NCI-H69 (cell line): Measurements from ENCODE around the gene ZNF583.
A peak's percentile ranks its signal among the peaks of the same experiment; 100 is the strongest.

Experiments
- DNase-seq: peaks from one replicate; lab custom pipeline; 2025; lab: John Stamatoyannopoulos, UW

Gene ZNF583

GRCh38 chr19:56403764-56404704 lies at the start of gene ZNF583:
TSS of gene ZNF583 (plus strand) at chr19:56404332. CDS start at chr19:56407115, 2,783 bp downstream.
- peak; percentile 95 for DNase-seq

- no peak for DNase-seq
Measured at GRCh38 chr19:56355517-56355916, 48.6 kb upstream of the ZNF583 start.

GRCh38 chr19:56356944-56357343 lies 47.2 kb upstream of the ZNF583 start:
- no peak for DNase-seq

DNA sequence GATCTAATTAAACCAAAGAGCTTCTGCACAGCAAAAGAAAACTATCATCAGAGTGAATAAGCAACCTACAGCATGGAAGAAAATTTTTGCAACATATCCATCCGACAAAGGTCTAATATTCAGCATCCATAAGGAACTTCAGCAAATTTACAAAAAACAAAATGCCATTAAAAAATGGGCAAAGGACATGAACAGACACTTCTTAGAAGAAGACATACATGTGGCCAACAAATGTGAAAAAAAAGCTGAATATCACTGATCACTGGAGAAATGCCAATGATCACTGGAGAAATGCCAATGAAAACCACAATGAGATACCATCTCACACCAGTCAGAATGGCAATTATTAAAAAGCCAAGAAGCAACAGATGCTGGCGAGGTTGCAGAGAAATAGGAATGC lies 43.3 kb upstream of the ZNF583 start:
- DNase-seq: no peak

DNA sequence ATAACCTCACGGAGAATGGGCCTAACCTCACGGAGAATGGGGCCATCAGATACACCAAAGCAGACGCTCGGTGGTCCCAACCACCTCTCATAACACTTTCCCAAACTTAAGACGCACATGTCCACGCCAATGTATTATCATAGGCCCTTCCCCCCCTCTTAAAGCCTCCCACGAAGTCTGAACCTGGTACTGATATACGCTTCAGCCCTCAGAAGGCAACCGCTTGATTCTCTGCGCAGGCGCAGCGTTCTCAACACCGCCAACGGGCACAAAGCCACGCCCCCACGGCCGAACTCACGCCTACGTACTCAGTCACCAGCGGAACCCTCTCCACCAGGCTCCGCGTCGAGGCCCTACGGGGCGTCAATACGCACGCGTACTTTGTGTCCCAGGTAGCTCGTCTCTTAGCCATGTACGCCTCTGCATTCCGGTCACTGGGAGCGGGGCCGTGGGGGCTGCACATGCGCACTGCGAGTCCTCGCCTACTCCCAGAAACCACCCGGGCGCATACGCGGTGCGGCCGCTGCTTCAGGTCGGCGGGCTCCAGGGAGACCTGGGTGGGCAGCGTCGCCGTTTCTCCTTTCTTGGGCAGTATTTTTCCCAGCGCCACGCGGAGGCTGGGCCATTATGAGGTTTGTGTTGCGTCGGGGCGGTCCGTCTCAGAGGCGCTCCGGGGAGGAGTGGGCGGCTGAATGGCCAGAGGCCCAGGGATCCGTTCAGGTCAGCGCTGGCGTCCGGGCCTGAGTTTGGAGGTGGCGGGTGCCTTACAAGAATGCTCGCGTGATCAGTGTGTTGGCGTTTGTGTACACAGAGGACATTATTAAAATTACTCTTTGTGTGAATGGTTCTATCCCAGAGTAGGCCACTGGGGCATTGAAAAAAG lies 36.1 kb upstream of the ZNF583 start:
- peak; percentile 98 for DNase-seq

DNA sequence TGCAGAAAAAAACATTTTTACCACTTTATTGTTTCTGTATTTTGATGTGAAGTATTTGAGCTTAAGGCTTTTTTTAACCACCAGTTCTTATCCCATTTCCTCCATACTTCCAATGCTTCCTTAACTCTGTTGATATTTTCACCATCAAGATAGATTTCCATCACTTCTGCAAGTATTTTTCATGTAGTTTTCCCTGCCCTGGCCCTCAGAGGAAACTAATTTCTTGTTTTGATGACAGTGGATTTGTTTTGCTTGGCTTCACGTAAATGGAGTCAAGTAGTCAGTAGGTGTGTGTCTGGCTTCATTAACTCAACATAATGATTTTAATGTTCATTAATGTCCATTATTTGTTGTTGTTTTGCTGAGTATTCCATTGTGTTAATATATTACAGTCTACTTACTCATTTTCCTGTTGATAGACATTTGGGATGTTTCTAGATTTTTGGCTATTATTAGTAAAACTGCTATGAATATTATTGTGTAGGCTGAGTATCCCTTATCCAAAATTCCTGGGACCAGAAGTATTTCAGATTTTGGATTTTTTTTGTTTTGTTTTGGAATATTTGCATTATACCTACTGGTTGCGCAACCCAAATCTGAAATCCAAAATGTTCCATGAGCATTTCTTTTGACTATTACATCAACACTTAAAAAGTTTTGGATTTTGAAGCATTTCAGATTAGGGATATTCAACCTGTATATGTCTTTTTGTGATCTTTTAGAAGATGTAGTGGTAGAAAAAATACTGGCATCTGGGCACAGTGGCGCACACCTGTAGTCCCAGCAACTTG lies 34.1 kb upstream of the ZNF583 start:
- DNase-seq: no peak

DNA sequence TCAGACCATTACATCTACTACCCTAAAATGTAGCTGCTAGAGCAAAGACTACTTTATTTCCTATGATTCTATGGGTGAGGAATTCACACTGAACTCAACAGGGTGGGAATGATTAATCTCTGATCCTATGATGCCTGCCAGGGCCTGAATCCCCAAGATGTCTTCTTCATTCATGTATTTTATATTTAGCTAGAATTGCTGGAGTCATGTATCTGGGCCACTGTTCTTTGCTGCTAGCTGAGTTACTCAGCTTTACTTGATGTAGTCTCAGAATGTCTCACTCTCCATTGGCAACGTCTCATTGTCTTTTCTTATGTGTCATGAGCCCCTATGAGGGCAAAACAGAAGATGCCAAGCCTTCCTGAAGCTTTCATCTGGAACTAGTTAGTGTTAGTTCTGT lies 31.9 kb upstream of the ZNF583 start:
- DNase-seq: no peak

GRCh38 chr19:56377105-56377924 lies 26.8 kb upstream of the ZNF583 start:
- no peak for DNase-seq

DNA sequence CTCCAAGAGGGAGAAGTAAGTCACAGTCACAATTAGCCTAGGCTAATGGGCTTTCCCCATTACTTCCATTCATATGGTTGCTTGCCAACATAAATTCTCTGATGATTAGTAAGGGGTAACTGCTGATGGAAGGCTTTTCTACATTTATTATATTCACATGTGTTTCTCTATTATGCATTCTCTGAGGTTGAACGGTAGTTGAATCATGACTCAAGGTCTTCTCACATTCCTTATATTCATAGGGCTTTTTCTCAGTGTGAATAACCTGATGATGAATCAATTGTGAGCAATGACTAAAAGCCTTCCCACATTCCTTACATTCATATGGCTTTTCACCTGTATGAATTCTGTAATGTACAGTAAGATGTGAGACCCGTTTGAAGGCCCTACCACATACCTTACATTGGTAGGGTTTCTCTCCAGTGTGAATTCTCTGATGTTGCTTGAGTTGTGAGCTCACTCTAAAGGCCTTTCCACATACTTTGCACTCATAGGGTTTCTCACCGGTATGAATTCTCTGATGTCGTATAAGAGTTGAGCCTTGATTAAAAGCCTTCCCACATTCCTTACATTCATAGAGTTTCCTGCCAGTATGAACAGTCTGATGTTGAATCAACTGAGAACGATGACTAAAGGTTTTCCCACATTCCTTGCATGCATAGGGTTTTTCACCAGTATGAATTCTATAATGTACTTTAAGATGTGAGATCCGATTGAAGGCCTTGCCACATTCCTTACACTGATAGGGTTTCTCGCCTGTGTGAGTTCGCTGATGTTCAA lies 20.1 kb upstream of the ZNF583 start:
- DNase-seq: no peak

- DNase-seq: peak; percentile 95
Measured at GRCh38 chr19:56393119-56394012, 10.8 kb upstream of the ZNF583 start, which contains the start of gene ZNF582. TSS of gene ZNF582 (minus strand) at chr19:56393534. CDS start at chr19:56391752, 1,782 bp downstream.

GRCh38 chr19:56398809-56399208 lies 5.3 kb upstream of the ZNF583 start:
- DNase-seq: no peak

GRCh38 chr19:56400485-56400884 lies 3.6 kb upstream of the ZNF583 start:
- DNase-seq: no peak

- DNase-seq: no peak
Measured at GRCh38 chr19:56403261-56403660, 871 bp upstream of the ZNF583 start.

DNA sequence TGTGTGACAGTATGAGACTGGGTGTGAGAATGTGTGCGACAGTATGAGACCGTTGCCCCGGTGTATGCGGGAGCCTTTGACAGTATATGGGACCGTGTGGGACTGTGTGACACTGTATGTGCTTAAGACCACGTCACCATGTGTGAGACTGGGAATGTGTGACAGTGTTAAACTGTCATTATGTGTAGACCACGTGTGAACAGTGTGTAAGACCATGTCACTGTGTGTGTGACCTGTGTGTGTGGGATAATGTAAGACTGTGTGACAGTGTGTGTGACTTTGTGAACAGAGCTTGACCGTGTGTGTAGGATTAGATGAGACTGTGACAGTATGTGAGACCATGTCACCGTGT lies 549 bp downstream of the ZNF583 start:
- DNase-seq: peak; percentile 26

DNA sequence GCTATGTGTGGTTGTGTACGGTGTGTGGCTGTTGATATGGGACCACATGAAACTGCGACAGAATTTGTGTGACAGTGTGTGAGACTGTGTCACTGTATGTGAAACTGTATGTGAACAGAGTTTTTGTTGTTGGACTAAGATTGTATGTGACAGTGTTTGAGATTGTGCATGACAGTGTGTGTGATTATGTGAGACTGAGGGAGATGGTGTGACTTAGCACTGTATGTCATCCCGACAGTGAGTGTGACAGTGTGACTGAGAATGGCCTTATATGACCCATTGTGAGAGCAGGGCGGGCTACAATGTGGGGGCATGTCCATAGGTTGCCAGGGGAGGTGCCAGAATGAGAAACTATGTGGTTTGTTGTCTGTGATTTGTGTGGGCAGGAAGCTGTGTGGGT lies 930 bp downstream of the ZNF583 start:
- DNase-seq: no peak

DNA sequence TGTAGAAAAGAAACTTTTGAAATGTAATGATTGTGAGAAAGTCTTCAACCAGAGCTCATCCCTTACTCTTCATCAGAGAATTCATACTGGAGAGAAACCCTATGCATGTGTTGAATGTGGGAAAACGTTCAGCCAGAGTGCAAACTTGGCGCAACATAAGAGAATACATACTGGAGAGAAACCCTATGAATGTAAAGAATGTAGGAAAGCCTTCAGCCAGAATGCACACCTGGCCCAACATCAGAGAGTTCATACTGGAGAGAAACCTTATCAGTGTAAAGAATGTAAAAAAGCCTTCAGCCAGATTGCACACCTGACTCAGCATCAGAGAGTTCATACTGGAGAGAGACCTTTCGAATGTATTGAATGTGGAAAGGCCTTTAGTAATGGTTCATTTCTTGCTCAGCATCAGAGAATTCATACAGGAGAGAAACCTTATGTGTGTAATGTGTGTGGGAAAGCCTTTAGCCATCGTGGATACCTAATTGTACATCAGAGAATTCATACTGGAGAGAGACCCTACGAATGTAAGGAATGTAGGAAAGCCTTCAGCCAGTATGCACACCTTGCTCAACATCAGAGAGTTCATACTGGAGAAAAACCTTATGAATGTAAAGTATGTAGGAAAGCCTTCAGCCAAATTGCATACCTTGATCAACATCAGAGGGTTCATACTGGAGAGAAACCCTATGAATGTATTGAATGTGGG lies 19.3 kb downstream of the ZNF583 start:
- no peak for DNase-seq

DNA sequence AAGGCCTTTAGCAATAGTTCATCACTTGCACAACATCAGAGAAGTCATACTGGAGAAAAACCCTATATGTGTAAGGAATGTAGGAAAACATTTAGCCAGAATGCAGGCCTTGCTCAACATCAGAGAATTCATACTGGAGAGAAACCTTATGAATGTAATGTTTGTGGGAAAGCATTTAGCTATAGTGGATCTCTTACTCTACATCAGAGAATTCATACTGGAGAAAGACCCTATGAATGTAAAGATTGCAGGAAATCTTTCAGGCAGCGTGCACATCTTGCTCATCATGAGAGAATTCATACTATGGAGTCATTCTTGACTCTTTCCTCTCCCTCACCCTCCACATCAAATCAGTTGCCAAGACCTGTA lies 19.8 kb downstream of the ZNF583 start:
- DNase-seq: no peak

DNA sequence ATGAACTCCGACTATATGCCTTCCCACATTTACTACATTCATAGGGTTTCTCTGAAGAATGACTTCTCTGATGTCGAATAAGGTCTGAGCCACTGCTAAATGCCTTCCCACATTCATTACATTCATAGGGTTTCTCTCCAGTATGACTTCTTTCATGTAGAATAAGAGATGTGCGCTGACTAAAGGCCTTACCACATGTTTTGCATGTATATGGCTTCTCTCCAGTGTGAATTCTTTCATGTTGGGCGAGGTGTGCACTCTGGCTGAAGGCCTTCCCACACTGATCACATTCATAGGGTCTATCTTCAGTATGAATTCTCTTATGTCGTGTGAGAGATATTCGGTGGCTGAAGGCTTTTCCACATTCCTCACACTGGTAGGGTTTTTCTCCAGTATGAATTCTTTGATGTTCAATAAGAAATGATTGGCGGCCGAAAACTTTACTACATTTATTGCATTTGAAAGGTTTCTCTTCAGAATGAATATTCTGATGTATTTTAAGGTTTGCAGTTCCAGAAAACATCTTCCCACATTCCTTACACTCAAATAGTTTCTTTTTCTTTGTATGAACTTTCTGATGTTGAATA lies 37.2 kb downstream of the ZNF583 start:
- no peak for DNase-seq
